Kidney (tissue), 22 donors: ENCODE results near the gene SNCAIP. TPM values are rescaled to one million over a fixed set of nuclear protein-coding genes. Genes with fewer than 3 reads are reported as not detected.
A peak's percentile ranks its signal among the peaks of the same experiment; 100 is the strongest.

Experiments used
- DNase-seq, 5 donors: peaks; one replicate each; pipeline ENCODE4 v3.0.0-alpha.2; 2013 to 2020
- FAIRE-seq: peaks from 2 replicates; lab custom pipeline; 2012; peaks lifted over from hg19 to GRCh38; lab: Jason Lieb, UNC
- H3K27ac ChIP-seq, 2 donors: one replicate each; pipeline ENCODE4 v1.7.0; 2013; ENCODE audit warnings: low read depth in 2 of 2, low read length in 2 of 2, inconsistent platforms in 1 of 2
- H3K27me3 ChIP-seq: one replicate; pipeline ENCODE4 v1.7.1; 2013; ENCODE audit warnings: low read length, inconsistent platforms; ENCODE audit not compliant: control insufficient read depth, insufficient read depth
- H3K36me3 ChIP-seq, 3 donors: one replicate each; pipeline versions ENCODE4 v1.7.0 to v1.7.1; 2013; ENCODE audit warnings: low read length in 3 of 3, control low read depth in 1 of 3, inconsistent platforms in 1 of 3; ENCODE audit not compliant: insufficient read depth in 3 of 3, control insufficient read depth in 2 of 3
- H3K4me1 ChIP-seq, 3 donors: one replicate each; pipeline versions ENCODE4 v1.7.0 to v1.7.1; 2013; ENCODE audit warnings: low read length in 3 of 3, inconsistent platforms in 1 of 3, low read depth in 1 of 3; ENCODE audit not compliant: control insufficient read depth in 2 of 3, insufficient read depth in 2 of 3
- H3K4me3 ChIP-seq, 3 donors: one replicate each; pipeline versions ENCODE4 v1.7.0 to v1.8.1; 2013; ENCODE audit warnings: low read length in 3 of 3, control low read depth in 1 of 3, inconsistent platforms in 1 of 3
- H3K9ac ChIP-seq, 3 donors: one replicate each; pipeline versions ENCODE4 v1.7.0 to v1.7.1; 2013; ENCODE audit warnings: low read length in 3 of 3, control low read depth in 1 of 3, inconsistent platforms in 1 of 3
- H3K9me3 ChIP-seq, 3 donors: one replicate each; pipeline versions ENCODE4 v1.7.0 to v1.7.1; 2013; ENCODE audit warnings: low read length in 3 of 3, control low read depth in 1 of 3, inconsistent platforms in 1 of 3; ENCODE audit not compliant: control insufficient read depth in 2 of 3, insufficient read depth in 1 of 3
- intact Hi-C: fragments of 100-400 bp; cut with DNase I; formaldehyde crosslinking; loops from one replicate; pipeline ENCODE4 v1.11.1; 2022
- long read RNA-seq, 10 donors: library from polyadenylated mRNA in 1 of 10; unstranded in 1 of 10; transcript quantifications; one replicate each; pipeline ENCODE4 v2.0.0 and lab custom pipeline, GENCODE V29; 2021 to 2026
- polyA plus RNA-seq: library from polyadenylated mRNA; stranded (reverse); fragments of 350-450 nt; fragmentation: Illumina TruSeq; extraction: RNeasy Lipid Tissue Mini Kit (QIAGEN cat#74804); gene quantifications from one replicate; pipeline ENCODE4 v1.2.3, GENCODE V29; 2014; ENCODE audit warnings: low read depth, low replicate concordance; ENCODE audit not compliant: insufficient read depth
- total RNA-seq: library from RNA; stranded (reverse); fragmentation: NEBNext Ultra II Directional; extraction: Animal tissue kit (Norgen Biotek cat#: 25700); gene quantifications from one replicate; pipeline ENCODE4 v1.2.1, GENCODE V29; 2021
- TF ChIP-seq, protein P1 (sequence below): IDR thresholded peaks from 3 replicates; pipeline ENCODE4 v1.5.1; 2012; ENCODE audit warnings: mild to moderate bottlenecking, moderate library complexity, borderline replicate concordance; ENCODE audit not compliant: insufficient read depth; ENCODE audit errors: extremely low read depth
- donor health status: control.
- donor health status: control.
- donor health status: control.
- donor health status: control.
- donor health status: control.
- donor health status: DM: yes; HTN: yes; CAD: no.
- donor health status: Normal renal cell carcinoma (clear cell type).

Gene SNCAIP
- total RNA-seq (7.8 TPM), polyA plus RNA-seq (0.82 TPM)
- long read RNA-seq, donor 1, partial matches to known transcripts: 0 of 1 reads
- long read RNA-seq, donor 1, other reads (novel, unspliced or antisense): 0 of 1 reads
- long read RNA-seq, donor 2, partial matches to known transcripts: 0 of 4 reads
- long read RNA-seq, donor 2, other reads (novel, unspliced or antisense): 0 of 4 reads
- long read RNA-seq, donor 3, partial matches to known transcripts: 5 of 8 reads
- long read RNA-seq, donor 3, other reads (novel, unspliced or antisense): 0 of 8 reads
- long read RNA-seq, donor 4, partial matches to known transcripts: 7 of 14 reads
- long read RNA-seq, donor 4, other reads (novel, unspliced or antisense): 0 of 14 reads
- long read RNA-seq, donor 5: 0 reads
- long read RNA-seq, donor 6: 0 reads
- long read RNA-seq, donor 7, partial matches to known transcripts: 1 of 6 reads
- long read RNA-seq, donor 7, other reads (novel, unspliced or antisense): 3 of 6 reads
- long read RNA-seq, donor 8: 0 reads
- long read RNA-seq, donor 9: 0 reads
- long read RNA-seq, donor 10, partial matches to known transcripts: 0 of 4 reads
- long read RNA-seq, donor 10, other reads (novel, unspliced or antisense): 0 of 4 reads

DNA sequence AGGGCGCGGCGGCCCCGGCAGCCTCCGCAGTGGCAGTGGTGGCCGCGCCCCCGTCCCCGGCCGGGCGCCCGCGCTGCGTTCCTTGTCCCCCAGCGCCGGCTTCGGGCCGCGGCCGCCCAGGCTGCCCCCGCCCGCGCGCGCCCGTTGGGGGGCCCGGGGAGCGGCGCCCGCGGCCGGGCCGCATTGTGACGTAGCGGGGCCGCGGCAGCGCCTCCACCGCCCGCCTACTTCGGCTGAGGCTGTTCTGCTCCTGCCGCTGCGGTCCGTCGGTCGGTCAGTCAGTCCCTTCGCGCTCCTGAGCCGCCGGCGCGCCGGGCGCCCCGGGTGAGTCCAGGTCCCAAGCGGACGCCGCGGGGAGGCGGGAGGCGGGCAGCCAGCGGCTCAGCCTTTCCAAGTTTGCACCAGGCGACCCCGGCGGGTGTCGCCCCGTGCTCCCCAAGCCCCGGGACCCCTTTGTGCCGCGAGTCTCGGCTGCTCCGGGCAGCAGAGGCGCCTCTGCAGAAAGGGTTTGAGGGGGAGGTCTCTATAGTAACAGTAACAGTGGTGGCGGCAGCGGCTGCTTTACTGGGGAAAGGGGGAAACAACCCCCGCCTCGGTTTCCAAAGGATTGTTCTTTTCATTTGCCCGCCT is at the start of gene SNCAIP:
TSS of gene SNCAIP (plus strand) at position 277 of the 630 bp plus-strand sequence. CDS start 78,898 bp downstream, outside the sequence.
- Histone ChIP-seq H3K27me3 (no peaks in the 10 kb centered on the region), H3K36me3 (no peaks in the 10 kb centered on the region), H3K4me1 (peaks cover 0 to 10% (median 0%) of the 10 kb centered on the region in 3 donors), H3K9ac (peak within 1 kb of the TSS in 1 of 3 donors; percentile 59), H3K9me3 (peaks cover 0 to 3% (median 0%) of the 10 kb centered on the region in 3 donors), H3K4me3 (peak within 1 kb of the TSS; percentile 47 to 63 (median 61)), H3K27ac (no peak within 1 kb of the TSS)
- intact Hi-C loops: no loop called here
- FAIRE-seq (no peak), DNase-seq (peak in 4 of 5 donors; percentile 73 to 83 (median 79))
- TF ChIP-seq, protein P1, sequence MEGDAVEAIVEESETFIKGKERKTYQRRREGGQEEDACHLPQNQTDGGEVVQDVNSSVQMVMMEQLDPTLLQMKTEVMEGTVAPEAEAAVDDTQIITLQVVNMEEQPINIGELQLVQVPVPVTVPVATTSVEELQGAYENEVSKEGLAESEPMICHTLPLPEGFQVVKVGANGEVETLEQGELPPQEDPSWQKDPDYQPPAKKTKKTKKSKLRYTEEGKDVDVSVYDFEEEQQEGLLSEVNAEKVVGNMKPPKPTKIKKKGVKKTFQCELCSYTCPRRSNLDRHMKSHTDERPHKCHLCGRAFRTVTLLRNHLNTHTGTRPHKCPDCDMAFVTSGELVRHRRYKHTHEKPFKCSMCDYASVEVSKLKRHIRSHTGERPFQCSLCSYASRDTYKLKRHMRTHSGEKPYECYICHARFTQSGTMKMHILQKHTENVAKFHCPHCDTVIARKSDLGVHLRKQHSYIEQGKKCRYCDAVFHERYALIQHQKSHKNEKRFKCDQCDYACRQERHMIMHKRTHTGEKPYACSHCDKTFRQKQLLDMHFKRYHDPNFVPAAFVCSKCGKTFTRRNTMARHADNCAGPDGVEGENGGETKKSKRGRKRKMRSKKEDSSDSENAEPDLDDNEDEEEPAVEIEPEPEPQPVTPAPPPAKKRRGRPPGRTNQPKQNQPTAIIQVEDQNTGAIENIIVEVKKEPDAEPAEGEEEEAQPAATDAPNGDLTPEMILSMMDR: no peak

DNA sequence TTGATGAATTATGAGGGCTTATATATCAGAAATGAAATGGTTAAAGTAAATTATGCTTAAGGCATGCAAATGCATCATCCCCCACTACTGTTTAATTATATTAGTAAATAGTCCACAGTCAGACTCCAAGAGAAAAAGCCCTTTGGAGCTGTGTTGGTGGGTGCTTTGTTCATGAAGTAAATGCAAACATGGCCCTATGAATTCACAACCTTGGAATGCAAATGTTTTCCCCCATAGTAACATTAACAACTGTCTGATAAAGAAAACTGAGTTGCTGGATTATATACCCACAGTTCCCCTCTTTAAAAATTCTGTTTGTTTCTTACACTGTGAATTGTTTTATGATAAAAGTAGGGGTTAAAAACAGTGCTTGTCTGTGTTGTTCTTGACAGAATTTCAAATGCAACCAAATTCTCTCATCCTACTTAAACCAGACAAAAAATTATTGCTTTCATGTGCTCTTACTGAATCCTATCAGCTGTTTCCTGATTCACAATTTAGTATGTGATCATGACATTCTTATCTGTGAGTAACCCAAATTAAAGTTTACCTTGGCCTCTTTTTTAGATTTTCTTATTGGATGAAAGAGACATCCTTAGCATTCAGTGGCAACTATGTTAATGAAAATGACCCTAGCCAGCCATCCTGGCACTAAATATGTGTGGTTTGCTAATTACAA is 48.5 kb upstream of the SNCAIP start:
- FAIRE-seq (no peak), DNase-seq (no peak)
- TF ChIP-seq, protein P1: no peak
- Histone ChIP-seq H3K4me3 (no peak overlapping the region), H3K36me3 (no peaks in the 10 kb centered on the region), H3K9ac (no peak overlapping the region), H3K27ac (no peak overlapping the region), H3K9me3 (no peaks in the 10 kb centered on the region), H3K27me3 (no peaks in the 10 kb centered on the region), H3K4me1 (no peaks in the 10 kb centered on the region)
- intact Hi-C loops: no loop called here

DNA sequence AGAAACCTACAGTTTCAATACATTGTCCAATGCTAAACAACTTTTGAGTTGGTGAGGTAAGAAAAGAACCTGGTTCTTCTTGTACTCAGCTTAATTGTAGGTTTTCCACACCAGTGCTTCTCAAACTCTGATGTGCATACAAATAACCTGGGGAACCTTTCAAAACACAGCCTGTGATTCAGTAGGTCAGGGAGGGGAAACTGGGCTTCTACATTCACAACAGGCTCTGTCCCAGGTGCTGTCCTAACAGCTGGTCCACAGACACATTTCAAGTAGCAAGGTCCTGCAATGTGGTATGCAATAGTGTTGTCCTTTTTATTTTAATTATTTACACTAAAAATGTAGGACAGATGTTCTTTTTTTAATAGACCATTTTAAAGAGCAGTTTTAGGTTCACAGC is 47.4 kb upstream of the SNCAIP start:
- no peak overlapping the region for H3K27ac ChIP-seq
- no peak overlapping the region for H3K4me3 ChIP-seq
- intact Hi-C loops: no loop called here
- TF ChIP-seq, protein P1: no peak
- no peaks in the 10 kb centered on the region for H3K36me3 ChIP-seq
- H3K4me1 ChIP-seq: no peaks in the 10 kb centered on the region
- no peak for FAIRE-seq
- H3K9ac ChIP-seq: no peak overlapping the region
- no peaks in the 10 kb centered on the region for H3K27me3 ChIP-seq
- DNase-seq: peak in 1 of 5 donors; percentile 28
- no peaks in the 10 kb centered on the region for H3K9me3 ChIP-seq
